NCI-H345 treated with DMSO at 0.1 percent for 48 hours (cell line): ENCODE measurements around the gene ACVR1.
"Not testable (repeated sequence)": the region's sequence is repeated elsewhere in the genome, so short reads cannot be mapped to it uniquely, and the experiment has no call there.

Experiments
- DNase-seq: peaks from one replicate; lab custom pipeline; 2025; ENCODE audit not compliant: unreplicated experiment; lab: John Stamatoyannopoulos, UW

The ACVR1 gene

GRCh38 chr2:157725846-157726245 lies 150.3 kb downstream of the ACVR1 start:
- no peak for DNase-seq

GRCh38 chr2:157722580-157723234 lies 153.4 kb downstream of the ACVR1 start:
- DNase-seq: no peak

- no peak for DNase-seq
These were observed 155.6 kb downstream of the ACVR1 start for GRCh38 chr2:157720504-157720903.

- not testable (repeated sequence) for DNase-seq
These were observed 171.5 kb downstream of the ACVR1 start for GRCh38 chr2:157704653-157705052.

GRCh38 chr2:157704148-157704547 lies 172.0 kb downstream of the ACVR1 start:
- DNase-seq: not testable (repeated sequence)

GRCh38 chr2:157699806-157700205 lies 176.3 kb downstream of the ACVR1 start:
- no peak for DNase-seq

GRCh38 chr2:157699009-157699408 lies 177.1 kb downstream of the ACVR1 start:
- no peak for DNase-seq

- DNase-seq: no peak
These were observed 177.7 kb downstream of the ACVR1 start for GRCh38 chr2:157698430-157698829.

GRCh38 chr2:157696036-157696435 lies 180.1 kb downstream of the ACVR1 start:
- DNase-seq: no peak

- no peak for DNase-seq
These were observed 183.4 kb downstream of the ACVR1 start for GRCh38 chr2:157692768-157693167.

- DNase-seq: no peak
These were observed 184.4 kb downstream of the ACVR1 start for GRCh38 chr2:157691695-157692094.

- DNase-seq: no peak
These were observed 185.0 kb downstream of the ACVR1 start for GRCh38 chr2:157691131-157691530.
